Measurements from ENCODE around the gene PSRC1. TPM values are rescaled to one million over a fixed set of nuclear protein-coding genes. Genes with fewer than 3 reads are reported as not detected.

Gene PSRC1
- total RNA-seq, 1 donor from 2014 or later, result 46.2 TPM

GRCh38 chr1:109241841-109242345, 41.1 kb downstream of the PSRC1 start:
- Mint-ChIP-seq H3K4me1 (ENCODE audit: unreplicated experiment) (peaks cover 19% of the 10 kb centered on the region), H3K4me3 (peak overlapping the region; percentile 50), H3K36me3 (peaks cover 5% of the 10 kb centered on the region), H3K27me3 (peaks cover 3% of the 10 kb centered on the region), H3K27ac (peak overlapping the region; percentile 35), H3K9me3 (no peaks in the 10 kb centered on the region)
- TF ChIP-seq CTCF (conservative IDR thresholded peaks at IDR 0.05), result no peak
- DNase-seq (ENCODE audit: extremely low spot score, unreplicated experiment), result no peak

GRCh38 chr1:109241344-109241743, 41.6 kb downstream of the PSRC1 start:
- DNase-seq (ENCODE audit: extremely low spot score, unreplicated experiment), result no peak
- H3K4me1 Mint-ChIP-seq (ENCODE audit: unreplicated experiment), result peaks cover 19% of the 10 kb centered on the region
- H3K9me3 Mint-ChIP-seq, result no peaks in the 10 kb centered on the region
- peaks cover 5% of the 10 kb centered on the region for H3K36me3 Mint-ChIP-seq
- H3K27ac Mint-ChIP-seq, result no peak overlapping the region
- no peak for TF ChIP-seq CTCF (conservative IDR thresholded peaks at IDR 0.05)
- peaks cover 3% of the 10 kb centered on the region for H3K27me3 Mint-ChIP-seq
- no peak overlapping the region for H3K4me3 Mint-ChIP-seq

GRCh38 chr1:109240158-109241152, 42.5 kb downstream of the PSRC1 start:
- H3K4me1 Mint-ChIP-seq (ENCODE audit: unreplicated experiment), result peaks cover 19% of the 10 kb centered on the region
- H3K27ac Mint-ChIP-seq, result peak overlapping the region; percentile 71
- peaks cover 10% of the 10 kb centered on the region for H3K36me3 Mint-ChIP-seq

GRCh38 chr1:109239409-109240068, 43.4 kb downstream of the PSRC1 start:
- peaks cover 3% of the 10 kb centered on the region for H3K27me3 Mint-ChIP-seq
- H3K9me3 Mint-ChIP-seq, result no peaks in the 10 kb centered on the region
- H3K4me1 Mint-ChIP-seq (ENCODE audit: unreplicated experiment), result peaks cover 19% of the 10 kb centered on the region
- TF ChIP-seq CTCF (conservative IDR thresholded peaks at IDR 0.05), result peak; percentile 72
- H3K36me3 Mint-ChIP-seq, result peaks cover 14% of the 10 kb centered on the region
- H3K4me3 Mint-ChIP-seq, result no peak overlapping the region
- H3K27ac Mint-ChIP-seq, result peak overlapping the region; percentile 71
- no peak for DNase-seq (ENCODE audit: extremely low spot score, unreplicated experiment)

More at GRCh38 chr1:109240158-109241152, 42.5 kb downstream of the PSRC1 start:
- DNase-seq (ENCODE audit: extremely low spot score, unreplicated experiment), result no peak
- H3K4me3 Mint-ChIP-seq, result no peak overlapping the region
- peaks cover 3% of the 10 kb centered on the region for H3K27me3 Mint-ChIP-seq
- TF ChIP-seq CTCF (conservative IDR thresholded peaks at IDR 0.05), result no peak
- no peaks in the 10 kb centered on the region for H3K9me3 Mint-ChIP-seq

GRCh38 chr1:109239047-109239408, 43.9 kb downstream of the PSRC1 start:
- Mint-ChIP-seq H3K27ac (peak overlapping the region; percentile 71), H3K27me3 (peaks cover 3% of the 10 kb centered on the region), H3K9me3 (no peaks in the 10 kb centered on the region), H3K4me3 (no peak overlapping the region), H3K36me3 (peaks cover 14% of the 10 kb centered on the region), H3K4me1 (ENCODE audit: unreplicated experiment) (peaks cover 19% of the 10 kb centered on the region)
- TF ChIP-seq CTCF (conservative IDR thresholded peaks at IDR 0.05), result no peak
- no peak for DNase-seq (ENCODE audit: extremely low spot score, unreplicated experiment)

Measured in type B pancreatic cell (in vitro differentiated cells).